OCI-LY1 (cell line): ENCODE results near the gene RPS3.

ENCODE experiments used
- H2AFZ ChIP-seq: fragments of 200-600 bp; sonication (generic), shearing (Covaris generic); 2 replicates; pipeline ENCODE4 v1.6.0; 2014; ENCODE audit warnings: antibody characterized with exemption, mild to moderate bottlenecking, low read length
- H3F3A ChIP-seq: fragments of 200-600 bp; sonication (generic), shearing (Covaris generic); 2 replicates; pipeline ENCODE4 v1.6.0; 2014; ENCODE audit warnings: mild to moderate bottlenecking, antibody characterized with exemption, low read length, moderate library complexity; ENCODE audit not compliant: insufficient read depth
- H3K27ac ChIP-seq: fragments of 200-600 bp; sonication (generic); 2 replicates; pipeline ENCODE4 v1.5.1; 2014; ENCODE audit warnings: low read length, mixed run types, mild to moderate bottlenecking, low read depth; ENCODE audit not compliant: poor library complexity, severe bottlenecking
- H3K27me3 ChIP-seq: fragments of 200-600 bp; sonication (generic); 2 replicates; pipeline ENCODE4 v1.6.0; 2014; ENCODE audit warnings: antibody characterized with exemption, mild to moderate bottlenecking, low read length, moderate library complexity; ENCODE audit not compliant: insufficient read depth
- H3K36me3 ChIP-seq: fragments of 200-600 bp; sonication (generic); 2 replicates; pipeline ENCODE4 v1.6.1; 2014; ENCODE audit warnings: mild to moderate bottlenecking, antibody characterized with exemption, low read length, moderate library complexity, mixed read lengths; ENCODE audit not compliant: insufficient read depth
- H3K4me1 ChIP-seq: fragments of 200-600 bp; sonication (generic); 2 replicates; pipeline ENCODE4 v1.5.1; 2014; ENCODE audit warnings: mild to moderate bottlenecking, low read length, moderate library complexity; ENCODE audit not compliant: insufficient read depth, severe bottlenecking
- H3K4me2 ChIP-seq: fragments of 200-600 bp; sonication (generic), shearing (Covaris generic); 2 replicates; pipeline ENCODE4 v1.6.1; 2014; ENCODE audit warnings: low read length
- H3K4me3 ChIP-seq: fragments of 200-600 bp; sonication (generic); 2 replicates; pipeline ENCODE4 v1.5.1; 2014; ENCODE audit warnings: low read length, low read depth, mild to moderate bottlenecking, mixed read lengths; ENCODE audit not compliant: poor library complexity, severe bottlenecking
- H3K79me2 ChIP-seq: fragments of 200-600 bp; shearing (Covaris generic); 2 replicates; pipeline ENCODE4 v1.6.1; 2016; ENCODE audit warnings: mixed run types, low read length, mixed read lengths; ENCODE audit not compliant: insufficient read depth
- H3K9ac ChIP-seq: fragments of 200-600 bp; sonication (generic), shearing (Covaris generic); 2 replicates; pipeline ENCODE4 v1.6.1; 2014; ENCODE audit warnings: mild to moderate bottlenecking, low read length, mixed read lengths
- H3K9me2 ChIP-seq: fragments of 200-600 bp; sonication (generic), shearing (Covaris generic); 2 replicates; pipeline ENCODE4 v1.6.1; 2014; ENCODE audit warnings: low read depth, mild to moderate bottlenecking, low read length, mixed read lengths
- H3K9me3 ChIP-seq: fragments of 200-600 bp; shearing (Covaris generic); 2 replicates; pipeline ENCODE4 v1.6.1; 2014; ENCODE audit warnings: low read length, mixed read lengths
- H4K20me1 ChIP-seq: fragments of 200-600 bp; sonication (generic), shearing (Covaris generic); 2 replicates; pipeline ENCODE4 v1.6.0; 2016; ENCODE audit warnings: mild to moderate bottlenecking, low read length; ENCODE audit not compliant: insufficient read depth
- CTCF ChIP-seq: fragments of 200-600 bp; sonication (generic), shearing (Covaris generic); IDR thresholded peaks from 2 replicates; pipeline ENCODE4 v1.5.1; 2017; ENCODE audit warnings: mild to moderate bottlenecking, antibody characterized with exemption, low read length, moderate library complexity, mixed read lengths
- EZH2 ChIP-seq: fragments of 200-600 bp; sonication (generic), shearing (Covaris generic); IDR thresholded peaks from 2 replicates; pipeline ENCODE4 v1.8.0; 2017; ENCODE audit warnings: borderline replicate concordance, mixed run types, mild to moderate bottlenecking, antibody characterized with exemption, low read length, moderate library complexity, mixed read lengths

The RPS3 gene

GRCh38 chr11:75432911-75433321 lies 33.6 kb downstream of the RPS3 start, which contains the start of gene KLHL35:
KLHL35 (minus strand) TSS chr11:75433203; CDS start chr11:75430629, 2,574 bp downstream.
- H3K4me3 ChIP-seq, result no peak within 1 kb of the TSS
- no peaks in the 10 kb centered on the region for H3K36me3 ChIP-seq
- no peak within 1 kb of the TSS for H3K9ac ChIP-seq
- H3F3A ChIP-seq, result no peaks in the 10 kb centered on the region
- H3K27me3 ChIP-seq, result peaks cover 6% of the 10 kb centered on the region; the same call in 1 of the 2 replicates
- H3K9me3 ChIP-seq, result no peaks in the 10 kb centered on the region
- H4K20me1 ChIP-seq, result no peaks in the 10 kb centered on the region
- H3K4me2 ChIP-seq, result no peak within 1 kb of the TSS
- H3K79me2 ChIP-seq, result no peaks in the 10 kb centered on the region
- TF ChIP-seq EZH2 (no peak), CTCF (no peak)
- no peak within 1 kb of the TSS for H2AFZ ChIP-seq
- no peaks in the 10 kb centered on the region for H3K9me2 ChIP-seq
- no peaks in the 10 kb centered on the region for H3K4me1 ChIP-seq
- H3K27ac ChIP-seq, result no peak within 1 kb of the TSS

- H3K4me2 ChIP-seq, result no peak overlapping the region
- no peaks in the 10 kb centered on the region for H4K20me1 ChIP-seq
- no peaks in the 10 kb centered on the region for H3K4me1 ChIP-seq
- no peaks in the 10 kb centered on the region for H3K79me2 ChIP-seq
- H3K9me3 ChIP-seq, result no peaks in the 10 kb centered on the region
- H3F3A ChIP-seq, result no peaks in the 10 kb centered on the region
- H3K4me3 ChIP-seq, result no peak overlapping the region
- H3K9me2 ChIP-seq, result no peaks in the 10 kb centered on the region
- H3K36me3 ChIP-seq, result no peaks in the 10 kb centered on the region
- H3K27ac ChIP-seq, result no peak overlapping the region
- no peak overlapping the region for H2AFZ ChIP-seq
- H3K27me3 ChIP-seq, result peaks cover 6% of the 10 kb centered on the region; the same call in 1 of the 2 replicates
- TF ChIP-seq EZH2 (no peak), CTCF (no peak)
- no peak overlapping the region for H3K9ac ChIP-seq
These were observed 34.1 kb downstream of the RPS3 start for GRCh38 chr11:75433443-75433842.

- TF ChIP-seq CTCF (no peak), EZH2 (no peak)
- no peaks in the 10 kb centered on the region for H3K79me2 ChIP-seq
- H2AFZ ChIP-seq, result no peak overlapping the region
- no peak overlapping the region for H3K9ac ChIP-seq
- no peak overlapping the region for H3K4me3 ChIP-seq
- no peaks in the 10 kb centered on the region for H3K36me3 ChIP-seq
- no peaks in the 10 kb centered on the region for H3F3A ChIP-seq
- H3K4me1 ChIP-seq, result no peaks in the 10 kb centered on the region
- H3K4me2 ChIP-seq, result no peak overlapping the region
- no peak overlapping the region for H3K27ac ChIP-seq
- no peaks in the 10 kb centered on the region for H3K9me3 ChIP-seq
- H3K9me2 ChIP-seq, result no peaks in the 10 kb centered on the region
- H3K27me3 ChIP-seq, result peaks cover 6% of the 10 kb centered on the region; the same call in 1 of the 2 replicates
- H4K20me1 ChIP-seq, result no peaks in the 10 kb centered on the region
These were observed 34.7 kb downstream of the RPS3 start for GRCh38 chr11:75434051-75434450.
